GM13976 (cell line): ENCODE measurements around the gene AFDN.

Experiments
- DNase-seq: peaks from one replicate; pipeline ENCODE4 v3.0.0; 2012; ENCODE audit warnings: low spot score
- CTCF ChIP-seq: IDR thresholded peaks from 2 replicates; pipeline ENCODE4 v1.5.1; 2012; ENCODE audit warnings: borderline replicate concordance, mild to moderate bottlenecking; ENCODE audit not compliant: insufficient read depth; ENCODE audit errors: extremely low read depth, missing control alignments, control extremely low read depth
- in situ Hi-C: fragments of 300-500 bp; cut with MboI; formaldehyde crosslinking; loops from one replicate; pipeline ENCODE4 v1.12.0; 2022; ENCODE audit warnings: low sequenced_read_pairs, mixed read lengths, inconsistent platforms; ENCODE audit not compliant: unreplicated experiment

AFDN gene

GRCh38 chr6:167987396-167988153 lies 160.9 kb downstream of the AFDN start:
- DNase-seq = no peak
- in situ Hi-C loops = no loop called here
- no peak for TF ChIP-seq CTCF

GRCh38 chr6:167988154-167988495 lies 161.4 kb downstream of the AFDN start:
- no peak for TF ChIP-seq CTCF
- DNase-seq = no peak
- in situ Hi-C loops = no loop called here

GRCh38 chr6:167988945-167989841 lies 162.5 kb downstream of the AFDN start:
- DNase-seq = no peak
- in situ Hi-C loops = no loop called here
- TF ChIP-seq CTCF = no peak

- in situ Hi-C loops = no loop called here
- TF ChIP-seq CTCF = no peak
- no peak for DNase-seq
These were observed 163.6 kb downstream of the AFDN start for GRCh38 chr6:167990016-167990945.

GRCh38 chr6:167993169-167993568 lies 166.5 kb downstream of the AFDN start:
- no peak for DNase-seq
- in situ Hi-C loops = no loop called here
- no peak for TF ChIP-seq CTCF

GRCh38 chr6:167993831-167994230 lies 167.1 kb downstream of the AFDN start:
- in situ Hi-C loops = no loop called here
- TF ChIP-seq CTCF = no peak
- DNase-seq = no peak
